Stimulated activated naive B cell treated with anti-CD40 and anti-IgM and Interleukin-4, amounts not matched to agents 10 μg/mL and 1 μg/mL and 100 μg/mL, for 72 hours (primary cell): ENCODE measurements around the gene SLC38A3.

Experiments
- ATAC-seq, 2 donors: fragments of 150-1000 bp; cut with Tn5 transposase; replicated peaks; 2 replicates each; pipeline ENCODE4 v1.10.0; 2021; ENCODE audit warnings: moderate library complexity in 1 of 2
- DNase-seq: peaks from one replicate; pipeline ENCODE4 v3.0.0; 2021
- H3K27ac Mint-ChIP-seq: one replicate; pipeline ENCODE4 v1.8.0; 2022; ENCODE audit warnings: mild to moderate bottlenecking, mixed read lengths
- H3K27me3 Mint-ChIP-seq, 2 donors: one replicate each; pipeline ENCODE4 v1.8.0; 2022; ENCODE audit warnings: mixed read lengths in 2 of 2
- H3K36me3 Mint-ChIP-seq, 2 donors: one replicate each; pipeline ENCODE4 v1.8.0; 2022; ENCODE audit warnings: mixed read lengths in 2 of 2, mild to moderate bottlenecking in 1 of 2
- H3K4me1 Mint-ChIP-seq, 2 donors: one replicate each; pipeline ENCODE4 v1.8.0; 2022; ENCODE audit warnings: mixed read lengths in 2 of 2, mild to moderate bottlenecking in 1 of 2
- H3K4me3 Mint-ChIP-seq, 2 donors: one replicate each; pipeline ENCODE4 v1.8.0; 2022; ENCODE audit warnings: mild to moderate bottlenecking in 2 of 2, mixed read lengths in 2 of 2, moderate library complexity in 1 of 2
- H3K9me3 Mint-ChIP-seq, 2 donors: one replicate each; pipeline ENCODE4 v1.8.0; 2022; ENCODE audit warnings: mixed read lengths in 2 of 2, mild to moderate bottlenecking in 1 of 2

SLC38A3 gene

DNA sequence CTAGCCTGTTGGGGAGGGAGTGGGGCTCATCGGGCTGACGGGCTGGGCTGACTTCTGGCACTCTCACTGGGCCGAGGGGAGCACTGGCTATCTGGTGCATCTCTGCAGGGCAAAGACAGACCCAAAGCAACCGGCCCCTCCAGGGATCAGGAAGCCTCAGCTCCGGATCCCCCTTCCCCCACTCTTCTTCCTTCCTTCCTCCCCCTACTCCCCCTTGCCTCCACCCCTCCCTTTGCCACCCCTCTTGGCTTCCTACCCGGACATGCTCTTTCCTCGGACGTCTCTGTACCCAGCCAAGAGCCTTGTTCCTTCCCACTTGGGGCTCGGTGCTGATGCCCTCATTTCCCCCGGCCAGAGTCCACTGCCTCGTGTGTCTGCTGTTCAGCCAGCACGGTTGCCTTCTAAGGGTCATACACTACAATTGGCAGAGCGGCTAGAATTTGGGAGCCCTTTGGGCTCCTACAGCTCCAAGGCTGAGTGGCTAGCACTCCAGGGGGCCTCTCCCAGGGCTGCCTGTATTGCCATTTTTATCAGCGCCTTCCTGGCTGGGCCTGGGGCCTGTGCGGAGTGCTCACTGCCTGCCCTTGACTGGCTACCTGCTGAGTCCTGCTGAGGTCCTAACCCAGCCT, 39.0 kb upstream of the SLC38A3 start:
- Mint-ChIP-seq H3K4me1 (no peaks in the 10 kb centered on the region), H3K27me3 (peaks cover 0 to 7% of the 10 kb centered on the region in 2 donors), H3K36me3 (no peaks in the 10 kb centered on the region), H3K27ac (no peak overlapping the region), H3K4me3 (no peak overlapping the region), H3K9me3 (no peaks in the 10 kb centered on the region)
- DNase-seq (no peak), ATAC-seq (no peak)

DNA sequence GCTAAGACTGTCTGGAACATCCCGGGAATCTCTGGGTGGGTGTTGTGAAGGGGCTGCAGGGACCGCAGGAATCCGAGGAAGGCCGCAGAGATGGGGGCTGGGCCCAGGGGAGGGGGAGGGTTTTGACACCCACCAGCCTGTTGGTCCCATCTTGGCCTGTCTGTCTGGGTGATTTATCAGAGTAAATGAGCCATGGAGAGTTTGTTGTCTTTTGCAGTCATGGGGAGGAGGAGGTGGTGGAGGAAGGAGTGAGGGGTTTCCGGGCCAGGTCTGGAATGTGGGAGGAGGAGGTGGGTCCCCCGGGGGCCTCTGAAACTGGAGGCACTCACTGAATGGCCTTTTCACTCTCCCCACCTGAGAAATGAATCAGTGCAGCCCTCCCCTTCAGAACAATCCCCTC, 38.5 kb upstream of the SLC38A3 start:
- no peaks in the 10 kb centered on the region for H3K4me1 Mint-ChIP-seq
- H3K27ac Mint-ChIP-seq: no peak overlapping the region
- DNase-seq (no peak), ATAC-seq (no peak)
- H3K9me3 Mint-ChIP-seq: no peaks in the 10 kb centered on the region
- H3K27me3 Mint-ChIP-seq: peaks cover 0 to 7% of the 10 kb centered on the region in 2 donors
- no peak overlapping the region for H3K4me3 Mint-ChIP-seq
- no peaks in the 10 kb centered on the region for H3K36me3 Mint-ChIP-seq

DNA sequence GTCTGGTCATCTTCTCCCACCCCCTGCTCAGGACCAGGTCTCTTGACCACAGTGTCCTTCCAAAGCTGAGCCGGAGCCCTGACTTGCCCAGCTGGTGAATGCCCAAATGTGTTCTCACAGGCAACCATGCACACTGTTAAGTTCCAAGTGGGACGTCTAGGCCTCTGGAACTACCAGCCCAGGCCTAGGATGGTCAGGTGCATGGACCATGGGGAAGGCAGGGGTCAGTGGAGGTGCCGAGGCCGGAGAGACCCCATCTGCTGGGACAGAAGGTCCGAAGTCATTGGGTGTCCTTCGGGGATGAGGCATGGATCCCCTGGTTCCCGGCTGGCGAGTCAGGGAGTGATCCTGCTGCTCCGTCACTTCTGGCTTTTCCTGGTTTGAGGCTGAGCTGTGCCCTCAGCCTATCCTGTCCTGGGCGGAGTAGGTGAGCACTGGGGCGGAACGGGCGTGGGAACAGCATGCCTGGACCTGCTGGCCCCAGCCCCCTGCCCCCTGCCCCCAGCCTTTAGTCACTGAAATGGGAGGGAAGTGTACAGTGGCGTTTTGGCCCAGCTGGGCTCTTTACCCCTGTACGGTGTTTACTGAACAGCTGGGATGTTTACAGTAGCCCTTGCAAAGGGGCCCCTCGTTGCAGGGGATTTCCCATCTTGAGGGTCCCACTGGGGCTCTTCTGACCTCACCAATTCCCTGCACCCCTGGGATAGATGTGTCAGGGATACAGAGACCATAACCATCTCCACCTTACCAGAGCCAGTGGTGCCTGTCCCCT, 37.8 kb upstream of the SLC38A3 start:
- Mint-ChIP-seq H3K4me3 (no peak overlapping the region), H3K27me3 (peaks cover 0 to 7% of the 10 kb centered on the region in 2 donors), H3K9me3 (no peaks in the 10 kb centered on the region), H3K36me3 (no peaks in the 10 kb centered on the region), H3K4me1 (no peaks in the 10 kb centered on the region), H3K27ac (no peak overlapping the region)
- no peak for DNase-seq
- no peak for ATAC-seq

DNA sequence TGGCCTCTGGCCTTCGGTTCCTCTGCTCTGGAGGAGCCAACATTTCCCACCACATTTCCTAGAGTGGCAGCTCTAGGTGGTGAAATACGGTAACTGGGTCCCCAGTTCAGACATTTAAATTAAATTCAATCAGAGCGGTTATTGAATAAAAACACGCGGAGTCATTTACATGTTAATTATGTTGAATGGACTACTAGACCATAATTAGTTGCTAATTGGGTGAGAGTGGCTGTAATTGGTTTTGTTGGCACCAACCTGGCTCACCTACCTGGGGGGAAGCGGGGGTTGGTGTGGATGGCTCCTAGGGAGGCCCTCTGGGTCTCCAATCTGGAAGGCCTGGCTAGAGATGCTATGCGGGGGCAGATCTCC, 37.2 kb upstream of the SLC38A3 start:
- ATAC-seq (no peak), DNase-seq (no peak)
- Mint-ChIP-seq H3K4me1 (no peaks in the 10 kb centered on the region), H3K4me3 (no peak overlapping the region), H3K27me3 (peaks cover 0 to 7% of the 10 kb centered on the region in 2 donors), H3K27ac (no peak overlapping the region), H3K36me3 (no peaks in the 10 kb centered on the region), H3K9me3 (no peaks in the 10 kb centered on the region)

DNA sequence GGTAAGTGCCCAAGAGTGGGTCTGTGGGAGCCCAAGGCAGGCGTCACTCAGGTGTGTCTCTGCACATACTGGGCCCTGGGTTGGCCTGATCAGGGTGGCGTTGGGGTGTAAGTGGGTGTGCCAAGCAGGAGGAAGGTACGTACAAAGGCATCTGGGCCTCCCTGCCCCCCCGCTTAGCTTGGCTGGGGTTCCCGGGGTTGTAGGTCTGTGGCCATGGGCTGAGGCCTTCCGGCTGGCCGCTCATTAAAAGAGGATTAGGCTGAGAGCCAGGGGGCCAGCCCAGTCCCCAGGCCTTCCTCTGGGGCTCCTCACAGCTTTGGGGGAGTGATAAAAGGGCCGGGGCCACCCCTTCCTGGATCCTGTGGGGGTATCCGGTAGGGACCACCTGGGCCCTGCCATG, 36.7 kb upstream of the SLC38A3 start:
- ATAC-seq (no peak), DNase-seq (no peak)
- no peak overlapping the region for H3K4me3 Mint-ChIP-seq
- H3K36me3 Mint-ChIP-seq: no peaks in the 10 kb centered on the region
- no peaks in the 10 kb centered on the region for H3K9me3 Mint-ChIP-seq
- H3K27me3 Mint-ChIP-seq: peaks cover 0 to 7% of the 10 kb centered on the region in 2 donors
- no peaks in the 10 kb centered on the region for H3K4me1 Mint-ChIP-seq
- no peak overlapping the region for H3K27ac Mint-ChIP-seq

DNA sequence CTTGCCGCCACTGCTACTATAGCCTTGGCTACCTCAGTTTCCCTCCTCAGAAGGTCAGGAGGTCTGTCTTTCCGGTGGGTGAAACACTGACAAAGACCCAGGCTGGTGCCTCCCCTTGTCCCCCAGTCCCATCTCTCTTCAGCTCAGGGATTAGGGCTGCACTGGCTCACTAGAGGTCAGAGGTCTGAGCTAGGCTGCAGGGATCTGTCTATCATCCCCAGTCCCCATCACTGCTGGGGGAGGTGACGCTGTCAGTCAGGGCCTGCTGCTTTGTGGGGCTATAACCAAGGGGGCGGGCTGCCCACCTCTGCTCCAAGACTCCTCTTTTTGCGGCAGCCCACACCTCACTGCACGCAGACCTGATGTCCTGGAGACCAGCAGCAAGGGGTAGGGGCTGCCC, 36.3 kb upstream of the SLC38A3 start:
- no peaks in the 10 kb centered on the region for H3K9me3 Mint-ChIP-seq
- no peak overlapping the region for H3K27ac Mint-ChIP-seq
- peaks cover 1 to 3% of the 10 kb centered on the region in 2 donors for H3K4me1 Mint-ChIP-seq
- DNase-seq: no peak
- no peak for ATAC-seq
- H3K4me3 Mint-ChIP-seq: no peak overlapping the region
- peaks cover 0 to 7% of the 10 kb centered on the region in 2 donors for H3K27me3 Mint-ChIP-seq
- no peaks in the 10 kb centered on the region for H3K36me3 Mint-ChIP-seq

DNA sequence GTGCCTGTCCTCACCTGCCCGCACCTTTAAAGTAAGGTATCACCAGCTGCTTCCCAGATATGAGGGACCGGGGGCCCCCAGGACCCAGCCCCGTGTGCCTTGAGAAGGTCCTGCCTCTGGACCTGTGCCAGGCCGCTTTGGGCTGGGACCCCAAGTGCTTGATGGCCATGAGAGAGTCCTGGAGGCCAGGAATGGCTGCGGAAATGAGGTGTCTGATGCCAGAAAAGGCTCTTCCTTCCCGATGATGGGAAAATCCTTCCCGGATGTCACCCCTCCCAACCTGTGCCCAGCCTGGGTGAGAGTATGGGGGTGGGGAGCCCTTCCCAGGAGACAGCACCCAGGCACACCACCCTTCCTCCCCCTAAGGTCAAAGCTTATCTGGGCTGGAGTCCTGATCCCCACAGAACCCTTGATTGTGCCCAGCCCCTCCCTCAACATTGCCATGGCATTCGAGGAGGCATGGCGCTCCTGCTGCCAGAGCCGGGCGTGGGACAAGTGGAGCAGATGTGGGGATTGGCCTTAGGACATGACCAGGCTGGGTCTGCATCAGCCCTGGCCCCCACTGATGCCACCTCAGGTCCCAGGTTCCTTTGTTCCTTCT, 35.7 kb upstream of the SLC38A3 start:
- no peak for DNase-seq
- no peak for ATAC-seq
- Mint-ChIP-seq H3K36me3 (no peaks in the 10 kb centered on the region), H3K27ac (no peak overlapping the region), H3K4me1 (peaks cover 1 to 5% of the 10 kb centered on the region in 2 donors), H3K4me3 (no peak overlapping the region), H3K27me3 (peaks cover 0 to 7% of the 10 kb centered on the region in 2 donors), H3K9me3 (no peaks in the 10 kb centered on the region)

DNA sequence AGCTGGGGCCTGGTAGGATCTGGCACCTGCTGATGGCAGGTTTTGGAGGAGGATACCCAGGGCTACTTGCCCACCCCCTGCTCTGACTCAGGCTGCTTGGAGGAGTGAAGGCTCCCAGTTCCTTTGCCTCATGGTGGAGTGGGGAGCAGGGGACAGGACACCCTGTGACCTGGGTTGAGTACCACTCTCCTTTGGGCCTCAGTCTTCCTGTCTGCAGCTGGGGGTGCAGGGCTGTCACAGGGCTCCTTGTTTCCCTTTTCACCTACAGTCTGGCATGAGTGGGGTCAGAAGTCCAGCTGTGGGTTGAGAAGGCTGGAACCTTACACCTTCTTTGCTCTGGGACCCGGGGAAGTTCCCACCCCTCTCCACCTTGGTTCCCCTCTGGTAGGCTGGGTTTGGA, 35.2 kb upstream of the SLC38A3 start:
- Mint-ChIP-seq H3K27me3 (peaks cover 0 to 7% of the 10 kb centered on the region in 2 donors), H3K4me1 (peaks cover 1 to 5% of the 10 kb centered on the region in 2 donors), H3K36me3 (no peaks in the 10 kb centered on the region), H3K9me3 (no peaks in the 10 kb centered on the region), H3K27ac (no peak overlapping the region), H3K4me3 (no peak overlapping the region)
- DNase-seq (no peak), ATAC-seq (no peak)

DNA sequence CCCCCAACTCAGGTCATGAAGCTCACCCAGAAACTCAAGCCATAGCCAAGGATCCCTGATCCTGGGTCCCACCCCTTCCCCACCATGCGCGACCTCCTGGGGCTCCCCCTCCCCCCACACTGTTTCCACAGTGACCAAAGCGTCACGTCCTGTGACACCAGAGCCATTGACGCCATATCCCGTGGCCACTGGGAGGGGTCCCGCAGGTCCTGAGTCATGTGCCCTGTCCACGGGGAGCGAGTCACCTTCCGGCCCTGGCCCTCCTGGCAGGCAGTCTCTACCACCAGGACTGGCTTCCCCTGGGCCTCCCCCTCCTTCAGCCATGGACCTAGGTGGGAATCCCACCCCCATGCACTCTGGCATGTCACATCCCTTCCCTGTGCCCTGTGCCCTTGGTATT, 34.4 kb upstream of the SLC38A3 start:
- Mint-ChIP-seq H3K4me1 (peaks cover 1 to 5% of the 10 kb centered on the region in 2 donors), H3K9me3 (no peaks in the 10 kb centered on the region), H3K27me3 (peaks cover 0 to 7% of the 10 kb centered on the region in 2 donors), H3K4me3 (no peak overlapping the region), H3K36me3 (no peaks in the 10 kb centered on the region), H3K27ac (no peak overlapping the region)
- ATAC-seq (no peak), DNase-seq (no peak)

DNA sequence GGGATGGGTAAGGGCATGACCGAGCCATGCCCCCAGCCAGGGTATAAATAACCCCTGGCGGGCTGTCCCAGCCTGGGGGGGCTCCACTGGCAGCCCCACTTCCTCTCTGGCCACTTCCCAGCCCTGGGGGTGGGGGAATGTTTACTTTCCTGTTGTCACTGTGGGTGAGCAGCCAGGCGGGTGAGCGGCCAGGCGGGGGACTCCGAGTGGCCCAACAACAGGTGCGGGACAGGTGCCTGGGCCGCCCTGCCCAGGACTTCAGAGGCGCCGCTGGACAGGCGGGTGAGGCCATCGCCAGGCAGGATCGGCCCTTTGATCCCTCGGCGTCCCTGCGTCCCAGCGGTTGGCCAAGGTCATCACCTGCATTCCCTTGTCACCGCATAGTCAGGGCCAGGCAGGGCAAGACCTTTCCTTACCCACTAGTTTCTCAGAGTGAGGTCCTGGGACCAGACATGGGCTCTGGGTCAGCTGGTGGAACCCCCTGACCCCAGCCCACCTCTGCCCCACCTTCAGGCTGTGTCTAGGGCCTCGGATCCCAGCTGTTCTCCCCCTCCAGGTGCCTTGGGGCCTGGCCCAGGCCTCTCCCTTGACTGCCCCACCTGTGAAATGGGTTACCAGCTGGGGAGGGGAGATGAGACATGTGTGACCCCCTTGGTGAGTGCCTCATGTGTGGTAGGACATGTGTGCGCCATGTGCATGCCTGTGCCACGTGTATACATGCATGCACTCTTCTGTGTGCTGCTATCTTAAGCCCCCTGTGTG, 33.4 kb upstream of the SLC38A3 start:
- Mint-ChIP-seq H3K4me3 (no peak overlapping the region), H3K4me1 (peaks cover 1 to 5% of the 10 kb centered on the region in 2 donors), H3K9me3 (no peaks in the 10 kb centered on the region), H3K27me3 (peaks cover 0 to 7% of the 10 kb centered on the region in 2 donors), H3K36me3 (no peaks in the 10 kb centered on the region), H3K27ac (no peak overlapping the region)
- ATAC-seq (no peak), DNase-seq (no peak)

DNA sequence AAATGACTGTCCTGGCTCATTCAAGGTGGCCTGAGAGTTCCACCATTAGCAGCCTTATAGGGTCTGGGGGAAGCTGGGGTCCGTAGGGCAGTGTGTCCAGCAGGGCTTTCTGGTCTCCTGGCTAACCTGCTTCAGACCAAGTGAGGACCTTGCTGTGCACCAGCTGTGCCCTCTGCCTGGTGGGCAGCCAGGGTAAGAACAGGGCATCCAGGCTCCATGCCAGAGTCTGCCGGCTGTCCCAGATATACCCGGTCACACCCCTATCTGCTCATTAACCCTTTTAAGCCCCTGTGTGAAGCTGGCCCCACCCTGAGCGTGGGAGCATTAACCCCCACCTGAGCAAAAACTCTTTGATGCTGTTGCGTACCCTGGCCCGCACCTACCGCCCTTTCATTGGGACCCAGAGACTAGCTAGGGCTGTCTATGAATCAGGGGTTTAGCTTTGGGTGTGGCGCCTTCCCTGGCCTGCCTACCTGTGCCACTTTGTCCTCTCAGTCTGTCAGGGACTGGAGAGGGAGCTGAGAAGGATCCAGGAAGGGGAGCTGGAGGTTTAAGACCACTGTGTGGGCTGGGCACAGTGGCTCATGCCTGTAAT, 32.3 kb upstream of the SLC38A3 start:
- no peak for ATAC-seq
- H3K27ac Mint-ChIP-seq: no peak overlapping the region
- H3K9me3 Mint-ChIP-seq: no peaks in the 10 kb centered on the region
- H3K4me1 Mint-ChIP-seq: peaks cover 1 to 5% of the 10 kb centered on the region in 2 donors
- no peaks in the 10 kb centered on the region for H3K36me3 Mint-ChIP-seq
- no peak overlapping the region for H3K4me3 Mint-ChIP-seq
- DNase-seq: no peak
- peaks cover 0 to 7% of the 10 kb centered on the region in 2 donors for H3K27me3 Mint-ChIP-seq

DNA sequence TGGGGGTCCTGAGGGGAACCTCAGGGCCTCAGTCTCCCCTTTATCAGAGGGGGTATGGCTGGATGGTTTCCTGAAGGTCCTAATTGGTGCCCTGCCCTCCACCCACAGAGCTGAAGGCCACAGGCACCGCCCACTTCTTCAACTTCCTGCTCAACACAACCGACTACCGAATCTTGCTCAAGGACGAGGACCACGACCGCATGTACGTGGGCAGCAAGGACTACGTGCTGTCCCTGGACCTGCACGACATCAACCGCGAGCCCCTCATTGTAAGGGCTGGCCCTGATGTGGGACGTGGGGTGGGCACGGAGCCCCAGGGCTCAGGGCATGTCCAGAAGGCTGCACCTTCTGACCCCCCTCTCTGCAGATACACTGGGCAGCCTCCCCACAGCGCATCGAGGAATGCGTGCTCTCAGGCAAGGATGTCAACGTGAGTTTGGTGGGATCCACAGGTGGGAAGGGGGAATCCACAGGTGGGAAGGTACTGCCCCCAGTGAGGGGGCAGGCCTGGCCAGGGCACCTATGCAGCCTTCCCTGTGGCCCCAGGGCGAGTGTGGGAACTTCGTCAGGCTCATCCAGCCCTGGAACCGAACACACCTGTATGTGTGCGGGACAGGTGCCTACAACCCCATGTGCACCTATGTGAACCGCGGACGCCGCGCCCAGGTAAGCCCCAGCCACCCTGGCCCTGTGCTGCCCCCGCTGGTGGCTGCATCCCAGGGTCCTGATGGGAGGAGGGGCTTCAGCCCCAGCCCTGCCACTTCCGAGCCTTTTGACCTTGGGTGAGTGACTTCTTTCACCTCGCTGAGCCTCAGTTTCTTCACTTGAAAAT, 31.2 kb upstream of the SLC38A3 start:
- Mint-ChIP-seq H3K4me3 (no peak overlapping the region), H3K27me3 (peaks cover 0 to 7% of the 10 kb centered on the region in 2 donors), H3K9me3 (no peaks in the 10 kb centered on the region), H3K4me1 (peaks cover 1 to 5% of the 10 kb centered on the region in 2 donors), H3K27ac (no peak overlapping the region), H3K36me3 (no peaks in the 10 kb centered on the region)
- DNase-seq (no peak), ATAC-seq (no peak)

DNA sequence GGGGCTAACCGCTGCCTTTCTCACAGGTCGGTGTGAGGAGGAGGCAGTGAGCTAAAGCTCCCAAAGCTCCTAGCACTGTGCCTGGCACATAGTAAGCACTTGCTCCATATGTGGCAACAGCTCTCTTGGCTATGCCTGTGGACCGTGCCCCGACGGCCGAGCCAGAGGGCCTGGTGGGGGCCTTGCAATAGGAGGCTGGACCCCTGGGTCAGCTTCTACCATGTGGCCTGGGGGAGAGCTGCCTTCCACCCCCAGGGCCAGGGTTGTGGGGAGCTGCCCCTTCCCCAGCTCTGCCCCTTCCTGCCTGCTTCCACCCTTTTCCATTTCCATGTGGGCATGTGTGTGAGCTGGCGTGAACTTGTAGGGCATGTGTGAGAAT, 30.6 kb upstream of the SLC38A3 start:
- no peak overlapping the region for H3K4me3 Mint-ChIP-seq

More for the DNA sequence above, 30.6 kb upstream of the SLC38A3 start:
- Mint-ChIP-seq H3K36me3 (no peaks in the 10 kb centered on the region), H3K4me1 (peaks cover 1 to 5% of the 10 kb centered on the region in 2 donors), H3K27me3 (peaks cover 0 to 8% of the 10 kb centered on the region in 2 donors), H3K27ac (no peak overlapping the region), H3K9me3 (no peaks in the 10 kb centered on the region)
- ATAC-seq (no peak), DNase-seq (no peak)
